NCI-H526 treated with DMSO at 0.1 percent for 48 hours (cell line): ENCODE results near the gene AQP6.

Experiments
- DNase-seq: peaks from one replicate; lab custom pipeline; 2025; lab: John Stamatoyannopoulos, UW

Gene AQP6

GRCh38 chr12:50003595-50003994 lies 30.8 kb downstream of the AQP6 start:
- no peak for DNase-seq

GRCh38 chr12:50004696-50005095 lies 31.9 kb downstream of the AQP6 start:
- no peak for DNase-seq

DNA sequence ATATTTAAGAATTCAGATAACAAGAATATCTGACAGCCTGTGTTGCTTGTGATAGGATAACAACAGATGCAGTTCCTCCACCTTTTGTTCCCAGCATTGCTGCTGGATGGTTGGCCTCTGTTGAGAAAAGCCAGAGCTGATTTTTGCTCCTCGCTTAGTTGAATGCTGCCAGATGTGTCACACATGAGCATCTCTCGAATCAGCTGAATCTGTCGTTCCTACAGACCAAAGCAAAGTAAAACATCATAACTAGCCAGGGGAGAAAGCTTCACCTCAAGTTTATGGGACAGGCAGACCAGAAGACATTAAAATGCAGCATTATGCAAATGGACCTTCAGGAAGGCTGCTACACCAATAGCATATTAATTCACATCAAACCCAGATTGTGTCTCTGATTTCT lies 32.4 kb downstream of the AQP6 start:
- peak; percentile 37 for DNase-seq

GRCh38 chr12:50006280-50006679 lies 33.5 kb downstream of the AQP6 start:
- DNase-seq: no peak

GRCh38 chr12:50006754-50007442 lies 34.2 kb downstream of the AQP6 start:
- peak; percentile 97 for DNase-seq

DNA sequence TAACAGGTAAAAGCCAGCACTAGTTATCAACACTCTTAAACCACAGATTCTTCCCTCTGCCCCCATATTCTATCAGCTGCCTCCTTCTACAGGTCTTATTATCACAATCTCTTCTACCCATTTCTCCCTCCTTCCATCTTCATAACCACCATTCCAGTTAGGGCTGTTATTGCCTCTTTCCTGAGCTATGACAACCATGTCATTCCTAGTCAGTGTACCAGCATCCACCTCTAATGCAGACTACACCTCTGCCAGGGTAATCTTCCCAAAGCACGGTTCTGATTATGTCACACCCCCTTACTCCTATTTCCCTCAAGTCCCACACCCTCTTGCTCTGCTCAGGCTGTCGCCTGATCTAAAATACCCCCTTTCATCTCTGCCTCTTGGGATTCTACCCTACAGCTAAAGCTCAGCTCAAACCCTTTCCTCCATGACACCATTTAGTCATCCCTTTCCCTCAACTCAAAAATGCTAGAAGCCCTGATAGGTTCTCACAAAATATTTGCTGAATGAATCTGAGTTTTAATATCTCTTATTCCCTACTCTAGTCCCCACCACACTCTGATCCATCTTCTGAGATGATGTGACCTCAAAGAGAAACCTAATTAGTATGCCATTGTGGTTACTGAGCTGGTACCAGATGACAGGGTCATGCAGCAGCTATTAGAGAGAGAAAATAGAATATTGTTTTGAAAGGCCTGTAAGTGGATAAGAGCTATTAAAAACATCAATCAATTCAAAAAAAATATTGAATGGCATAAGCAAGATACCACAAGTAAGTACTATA lies 40.8 kb downstream of the AQP6 start:
- no peak for DNase-seq

- DNase-seq: no peak
Observed at GRCh38 chr12:50014342-50014741, 41.6 kb downstream of the AQP6 start.

GRCh38 chr12:50016501-50017475 lies 44.0 kb downstream of the AQP6 start:
- DNase-seq: no peak

GRCh38 chr12:50017641-50018040 lies 44.9 kb downstream of the AQP6 start:
- DNase-seq: no peak

DNA sequence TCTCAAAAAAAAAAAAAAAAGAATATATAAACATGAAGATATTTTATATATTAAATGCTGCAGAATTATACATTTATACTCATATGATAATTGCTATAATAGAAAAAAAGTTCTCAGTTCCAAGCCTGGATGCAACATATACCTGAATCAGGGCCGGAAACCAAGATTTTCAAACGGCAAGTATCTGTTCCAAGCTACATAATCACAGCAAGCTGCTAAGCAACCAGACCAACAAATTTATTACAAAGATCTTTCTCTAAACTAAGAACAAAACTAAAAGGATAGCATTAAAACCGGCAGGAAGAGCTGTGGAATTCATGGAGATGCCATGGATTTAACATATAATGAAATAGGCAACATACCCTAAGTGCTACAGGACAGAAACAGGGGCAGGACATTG lies 45.4 kb downstream of the AQP6 start:
- no peak for DNase-seq

- DNase-seq: no peak
Observed at GRCh38 chr12:50018968-50019367, 46.2 kb downstream of the AQP6 start.

- DNase-seq: no peak
Observed at GRCh38 chr12:50019524-50019923, 46.8 kb downstream of the AQP6 start.

DNA sequence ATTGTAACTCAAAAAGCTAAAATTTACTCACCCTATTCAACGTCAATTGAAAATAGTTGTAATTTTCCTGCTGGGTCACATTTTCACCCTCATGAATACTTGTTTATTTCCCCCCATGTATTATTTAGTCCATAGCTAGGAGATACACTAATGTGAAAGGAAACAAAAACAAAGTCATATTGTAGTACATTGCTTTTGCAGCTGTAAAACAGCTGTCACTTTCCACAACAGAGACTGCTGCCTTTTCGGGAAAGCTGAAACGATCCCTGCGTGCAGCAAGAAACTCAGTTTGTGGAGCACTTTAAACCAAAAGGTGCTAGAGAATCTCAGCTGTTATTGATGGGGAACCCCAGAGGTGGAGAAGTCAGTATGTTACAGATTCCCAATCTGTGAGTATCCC lies 48.3 kb downstream of the AQP6 start:
- no peak for DNase-seq

GRCh38 chr12:50022903-50023302 lies 50.2 kb downstream of the AQP6 start:
- DNase-seq: no peak

DNA sequence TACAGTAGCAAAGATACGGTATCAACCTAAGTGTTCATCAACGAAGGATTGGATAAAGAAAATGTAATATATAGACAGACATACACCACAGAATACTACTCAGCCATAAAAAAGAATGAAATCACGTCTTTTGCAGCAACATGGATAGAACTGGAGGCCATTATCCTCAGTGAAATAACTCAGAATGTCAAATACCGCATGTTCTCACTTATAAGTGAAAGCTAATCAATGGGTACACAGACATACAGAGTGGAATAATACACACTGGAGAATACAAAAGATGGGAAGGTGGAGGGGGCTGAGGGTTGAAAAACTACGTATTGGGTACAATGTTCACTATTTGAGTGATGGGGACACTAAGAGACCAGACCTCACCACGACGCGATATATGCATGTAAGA lies 51.5 kb downstream of the AQP6 start:
- no peak for DNase-seq

GRCh38 chr12:50024805-50025186 lies 52.0 kb downstream of the AQP6 start:
- DNase-seq: no peak

GRCh38 chr12:50025187-50026059 lies 52.7 kb downstream of the AQP6 start, which contains the start of gene RACGAP1:
Gene RACGAP1, minus strand, starts transcription at chr12:50025494. Its CDS starts 8,779 bp downstream, at chr12:50016715.
- DNase-seq: peak; percentile 97

DNA sequence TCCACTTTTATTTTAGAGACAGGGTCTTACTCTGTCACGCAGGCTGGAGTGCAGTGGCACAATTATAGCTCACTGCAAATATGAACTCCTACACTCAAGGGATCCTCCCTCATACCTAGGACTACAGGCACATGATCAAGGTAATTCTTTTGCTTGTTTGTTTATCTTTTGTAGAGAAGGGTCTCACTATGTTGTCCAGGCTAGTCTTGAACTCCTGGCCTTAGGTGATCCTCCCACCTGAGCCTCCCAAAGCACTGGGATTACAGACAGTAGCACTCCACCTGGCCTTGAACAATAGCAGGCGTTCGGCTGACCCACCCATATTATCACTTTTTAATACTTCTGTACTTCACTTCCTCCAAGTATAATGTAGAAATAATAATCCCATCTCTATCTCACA lies 53.9 kb downstream of the AQP6 start:
- no peak for DNase-seq
